Activated CD4-positive, alpha-beta T cell treated with anti-CD3 and anti-CD28 coated beads, Interleukin-2, amount 50 U/mL, for 24 hours (primary cell): ENCODE measurements around the gene TIPRL.
"Not testable (repeated sequence)": the region's sequence is repeated elsewhere in the genome, so short reads cannot be mapped to it uniquely, and the experiment has no call there.

Source experiments
- DNase-seq, 2 donors: peaks; one replicate each; pipeline ENCODE4 v3.0.0-alpha.2; 2020; ENCODE audit warnings: low read depth in 1 of 2, low spot score in 1 of 2

Gene TIPRL

GRCh38 chr1:168207673-168208072 is 28.9 kb downstream of the TIPRL start:
- DNase-seq: not testable (repeated sequence)

GRCh38 chr1:168210312-168210711 is 31.6 kb downstream of the TIPRL start:
- DNase-seq: no peak

- no peak for DNase-seq
Measured at GRCh38 chr1:168213349-168213748, 34.6 kb downstream of the TIPRL start.

DNA sequence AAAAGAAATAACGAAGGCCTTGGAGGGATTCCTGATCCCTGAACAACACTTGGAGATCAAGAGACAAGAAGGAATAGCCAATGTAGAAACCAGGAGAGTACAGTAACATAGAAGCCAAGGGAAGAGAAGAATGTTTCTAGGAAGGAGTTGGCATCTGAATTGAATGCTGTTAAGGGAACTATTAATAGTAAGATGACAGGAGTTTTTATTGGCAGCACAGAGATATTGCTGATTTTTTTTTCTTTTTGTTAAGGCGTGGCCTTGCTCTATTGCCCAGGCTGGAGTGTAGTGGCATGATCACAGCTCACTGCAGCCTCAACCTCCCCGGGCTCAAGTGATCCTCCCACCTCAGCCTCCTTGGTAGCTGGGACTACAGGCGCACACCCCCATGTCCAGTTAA is 37.4 kb downstream of the TIPRL start:
- no peak for DNase-seq

GRCh38 chr1:168217664-168218063 is 38.9 kb downstream of the TIPRL start:
- DNase-seq: no peak

DNA sequence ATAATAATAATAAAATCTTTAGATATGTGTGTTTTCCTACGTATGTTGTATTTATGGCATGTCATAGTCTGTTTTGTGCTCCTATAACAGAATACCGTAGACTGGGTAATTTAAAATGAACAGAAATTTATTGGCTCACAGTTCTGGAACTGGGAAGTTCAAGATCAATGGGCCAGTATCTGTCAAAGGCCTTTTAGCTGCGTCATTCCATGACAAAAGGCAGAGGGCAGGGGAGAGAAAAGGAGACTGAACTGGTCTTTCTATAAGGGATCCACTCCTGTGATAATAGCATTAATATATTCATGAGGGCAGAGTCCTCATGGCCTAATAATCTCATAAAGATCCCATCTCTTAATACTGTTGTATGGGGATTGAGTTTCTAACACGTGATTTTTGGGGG is 39.9 kb downstream of the TIPRL start:
- no peak for DNase-seq

- no peak for DNase-seq
Measured at GRCh38 chr1:168220470-168220871, 41.7 kb downstream of the TIPRL start.

DNA sequence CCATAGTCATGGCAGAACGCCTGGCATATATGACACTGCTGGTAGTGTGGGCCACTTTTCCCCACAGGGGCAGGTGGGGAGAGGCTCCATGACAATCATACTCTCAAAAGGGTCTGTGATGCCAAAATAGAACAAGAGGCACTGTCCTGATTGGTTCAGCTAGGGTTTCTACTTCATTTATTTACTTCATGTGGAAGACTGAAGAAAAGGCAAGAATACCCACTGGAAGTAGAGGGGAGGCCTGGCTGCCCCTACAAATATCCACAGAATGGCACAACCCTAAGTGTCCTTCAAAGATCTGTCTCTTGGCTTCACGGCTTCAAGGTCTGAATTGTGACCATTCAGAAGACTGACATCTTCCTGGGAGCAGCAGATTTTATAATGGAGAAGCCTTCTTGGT is 42.5 kb downstream of the TIPRL start:
- DNase-seq: no peak

- no peak for DNase-seq
Measured at GRCh38 chr1:168223261-168223660, 44.5 kb downstream of the TIPRL start.

GRCh38 chr1:168223681-168224540 is 45.1 kb downstream of the TIPRL start:
- DNase-seq: no peak

DNA sequence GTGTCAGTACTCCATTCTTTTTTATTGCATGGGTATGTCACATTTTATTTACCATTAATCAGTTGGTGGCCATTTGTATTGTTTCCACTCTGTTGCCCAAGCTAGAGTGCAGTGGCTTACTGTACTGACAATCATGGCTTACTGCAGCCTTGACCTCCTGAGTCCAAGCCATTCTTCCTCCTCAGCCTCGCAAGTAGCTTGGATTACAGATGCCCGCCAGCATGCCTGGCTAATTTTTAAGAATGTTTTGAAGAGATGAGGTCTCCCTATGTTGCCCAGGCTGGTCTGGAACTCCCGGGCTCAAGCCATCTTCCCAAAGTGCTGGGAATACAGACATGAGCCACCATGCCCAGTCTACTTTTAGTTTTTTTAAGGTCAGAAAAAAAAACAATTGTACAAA is 46.2 kb downstream of the TIPRL start:
- no peak for DNase-seq

DNA sequence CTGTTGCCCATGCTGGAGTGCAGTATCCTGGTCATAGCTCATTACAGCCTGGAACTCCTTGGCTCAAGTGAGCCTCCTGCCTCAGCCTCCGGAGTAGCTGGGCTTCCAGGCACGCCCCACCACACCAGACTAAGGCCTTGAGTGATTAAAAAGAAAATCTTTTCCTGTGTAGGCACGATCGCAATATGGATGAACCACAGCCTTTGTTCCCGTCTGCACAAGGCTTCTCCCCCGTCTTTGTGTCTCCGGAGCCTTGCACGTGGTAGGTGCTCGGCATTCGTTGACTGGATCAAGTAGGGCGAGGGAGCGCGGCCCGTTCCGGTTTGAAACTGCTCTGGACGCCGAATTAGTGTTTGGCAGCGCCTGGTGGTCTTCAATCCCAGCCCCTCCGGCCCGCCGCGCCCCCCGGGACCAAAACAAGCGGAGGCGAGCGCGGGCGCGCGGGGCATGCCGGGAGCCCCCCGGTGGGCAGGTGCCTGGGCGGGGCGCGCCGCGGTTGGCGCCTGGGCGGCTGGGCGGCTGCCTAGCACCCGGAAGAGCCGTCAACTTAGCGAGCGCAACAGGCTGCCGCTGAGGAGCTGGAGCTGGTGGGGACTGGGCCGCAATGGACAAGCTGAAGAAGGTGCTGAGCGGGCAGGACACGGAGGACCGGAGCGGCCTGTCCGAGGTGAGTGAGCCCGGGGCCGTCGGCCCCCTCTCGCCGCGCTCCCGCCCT is 46.9 kb downstream of the TIPRL start, which contains the start of gene SFT2D2:
Gene SFT2D2 (plus strand): TSS at position 529 of the 715 bp plus-strand sequence. CDS start 76 bp downstream, at position 605.
- DNase-seq: peak; percentile 62 to 69

DNA sequence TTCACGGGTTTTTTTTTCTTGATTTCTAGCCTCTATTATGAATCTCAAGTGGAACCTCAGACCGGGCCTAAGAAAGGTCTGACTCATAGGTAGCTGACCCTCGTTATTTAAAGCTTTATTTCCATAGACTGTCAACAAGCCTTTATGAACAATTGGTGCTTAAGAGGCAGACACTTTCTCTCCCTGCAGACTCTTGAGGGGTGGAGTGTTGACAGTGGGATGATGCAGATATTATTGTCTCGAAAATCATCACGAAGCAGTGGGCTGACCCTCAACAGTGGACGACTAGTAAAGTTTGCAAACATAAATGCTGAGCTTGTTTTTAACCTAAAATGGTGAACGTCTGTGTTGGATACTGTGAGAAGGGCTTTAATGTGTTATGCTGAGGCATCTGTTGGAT is 48.9 kb downstream of the TIPRL start:
- DNase-seq: no peak

DNA sequence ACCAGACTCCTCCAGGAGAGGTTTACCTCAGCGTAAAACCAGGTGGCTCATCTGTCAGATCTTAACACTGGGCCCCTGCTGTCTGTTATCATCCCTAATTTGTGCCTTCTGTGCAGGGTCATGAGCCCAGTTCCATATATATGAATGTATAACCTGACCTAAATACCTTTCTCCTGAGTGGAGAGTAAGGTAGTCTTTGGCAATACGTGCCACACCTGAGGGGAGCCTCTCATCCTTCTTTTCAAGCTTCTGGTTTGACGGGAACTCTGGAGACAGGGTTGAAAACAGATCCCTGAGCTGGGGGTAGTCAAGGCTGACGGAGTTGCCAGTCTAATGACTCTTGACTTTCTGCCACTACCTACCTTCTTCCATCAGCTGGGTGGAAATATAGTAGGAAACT is 51.1 kb downstream of the TIPRL start:
- DNase-seq: no peak

GRCh38 chr1:168230709-168231108 is 51.9 kb downstream of the TIPRL start:
- no peak for DNase-seq

DNA sequence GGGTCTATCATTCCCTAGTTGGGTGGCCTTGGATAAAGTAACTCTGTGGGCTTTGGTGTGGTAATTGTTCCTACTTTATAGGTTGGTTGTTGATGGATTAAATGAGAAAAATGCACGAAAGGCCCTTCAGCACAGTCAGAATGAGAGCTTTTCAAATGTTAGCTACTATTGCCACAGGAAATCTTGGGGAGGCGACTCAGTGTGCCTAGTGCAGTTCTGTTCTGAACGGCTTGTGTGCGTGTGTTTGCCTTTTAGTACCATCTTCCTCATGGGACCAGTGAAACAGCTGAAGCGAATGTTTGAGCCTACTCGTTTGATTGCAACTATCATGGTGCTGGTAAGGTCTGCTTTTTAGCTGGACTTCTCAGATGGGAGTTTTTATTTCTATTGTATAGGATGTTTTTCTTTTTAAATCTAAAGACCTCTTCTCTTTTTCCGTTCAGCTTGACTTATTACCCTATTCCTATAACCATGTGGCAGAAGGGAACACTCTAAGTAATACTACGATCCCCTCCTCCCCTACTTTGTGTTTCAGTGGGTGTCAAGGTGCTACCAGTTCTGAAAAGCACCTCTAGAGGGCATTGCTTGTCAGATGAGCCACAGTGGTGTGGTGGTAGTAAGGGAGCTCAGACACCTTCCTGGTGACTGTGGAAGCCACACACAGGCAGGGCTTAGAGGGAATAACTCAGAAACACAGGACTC is 56.2 kb downstream of the TIPRL start:
- DNase-seq: no peak

DNA sequence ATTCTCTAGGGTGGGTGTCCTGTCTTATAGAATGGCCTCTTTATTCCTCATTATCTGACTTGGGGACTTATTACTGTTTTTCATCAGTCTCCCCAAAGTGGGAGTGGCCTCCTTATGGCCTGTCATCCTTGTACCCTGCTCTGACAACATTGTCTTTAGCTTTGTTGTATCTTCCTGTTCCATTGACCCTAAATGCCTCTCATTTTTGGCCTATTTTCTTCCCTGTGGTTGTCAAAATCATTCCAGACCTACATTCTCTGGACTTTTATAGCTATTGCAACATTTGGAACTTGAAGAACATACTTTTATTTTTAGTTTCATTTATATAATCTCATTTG is 56.8 kb downstream of the TIPRL start:
- no peak for DNase-seq

GRCh38 chr1:168235937-168236336 is 57.2 kb downstream of the TIPRL start:
- no peak for DNase-seq

GRCh38 chr1:168236836-168237611 is 58.3 kb downstream of the TIPRL start:
- peak in 1 of 2 donors; percentile 23 for DNase-seq

DNA sequence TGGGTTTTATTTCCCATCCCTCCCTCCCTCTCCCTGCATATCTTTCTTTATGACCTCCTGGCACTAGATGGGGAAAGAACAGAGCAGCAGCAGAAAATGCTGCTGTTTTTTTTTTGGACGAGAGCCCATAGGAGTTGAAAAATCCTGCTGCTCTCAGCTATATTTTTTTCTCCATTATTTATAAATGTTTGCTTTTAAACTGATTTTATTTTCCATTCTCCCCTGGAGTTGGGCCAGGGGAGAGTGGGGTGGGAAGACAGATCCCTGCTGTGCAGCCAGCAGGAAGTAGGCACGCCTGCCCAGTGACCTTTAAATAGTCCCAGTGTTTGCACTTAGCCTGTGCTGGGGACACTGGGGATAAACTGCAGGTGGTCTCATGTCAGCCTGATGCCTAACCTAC is 64.4 kb downstream of the TIPRL start:
- no peak for DNase-seq

DNA sequence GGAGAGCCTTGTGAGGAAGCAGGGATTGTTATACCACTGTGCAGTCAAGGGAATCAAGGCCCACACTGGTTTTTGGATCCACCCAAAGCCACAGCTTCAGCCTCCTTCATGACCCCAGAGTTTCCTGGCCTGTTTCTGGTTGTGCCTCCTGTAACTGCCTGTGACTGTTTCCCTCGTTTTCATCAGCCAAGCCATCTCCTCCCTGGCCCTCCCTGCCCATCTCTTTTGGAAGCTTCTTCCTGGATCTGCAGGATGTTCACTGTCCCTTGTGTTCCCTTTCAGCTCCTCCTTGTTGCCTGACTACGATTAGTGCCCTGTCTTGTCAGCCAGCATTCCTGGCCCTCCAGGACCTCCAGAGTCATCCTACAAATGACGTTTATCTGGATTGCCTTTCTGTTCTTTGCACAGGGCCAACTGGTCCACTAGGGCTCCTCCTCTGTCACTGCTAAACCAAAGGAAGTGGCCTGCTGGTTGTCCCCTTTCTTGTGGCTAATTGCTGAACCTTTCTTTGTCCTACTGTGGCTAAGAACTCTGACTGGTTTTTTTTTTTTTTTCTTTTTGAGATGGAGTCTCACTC is 65.0 kb downstream of the TIPRL start:
- DNase-seq: no peak
